Stimulated activated CD8-positive, alpha-beta memory T cell treated with anti-CD3 and anti-CD28 coated beads, Interleukin-12 subunit alpha, Interleukin-12 subunit beta, amount 100 ng/mL, for 24 hours (primary cell): Measurements from ENCODE around the gene MBOAT1.

Experiments used
- DNase-seq: peaks from one replicate; pipeline ENCODE4 v3.0.0-alpha.2; 2020; ENCODE audit errors: extremely low read depth

The MBOAT1 gene

DNA sequence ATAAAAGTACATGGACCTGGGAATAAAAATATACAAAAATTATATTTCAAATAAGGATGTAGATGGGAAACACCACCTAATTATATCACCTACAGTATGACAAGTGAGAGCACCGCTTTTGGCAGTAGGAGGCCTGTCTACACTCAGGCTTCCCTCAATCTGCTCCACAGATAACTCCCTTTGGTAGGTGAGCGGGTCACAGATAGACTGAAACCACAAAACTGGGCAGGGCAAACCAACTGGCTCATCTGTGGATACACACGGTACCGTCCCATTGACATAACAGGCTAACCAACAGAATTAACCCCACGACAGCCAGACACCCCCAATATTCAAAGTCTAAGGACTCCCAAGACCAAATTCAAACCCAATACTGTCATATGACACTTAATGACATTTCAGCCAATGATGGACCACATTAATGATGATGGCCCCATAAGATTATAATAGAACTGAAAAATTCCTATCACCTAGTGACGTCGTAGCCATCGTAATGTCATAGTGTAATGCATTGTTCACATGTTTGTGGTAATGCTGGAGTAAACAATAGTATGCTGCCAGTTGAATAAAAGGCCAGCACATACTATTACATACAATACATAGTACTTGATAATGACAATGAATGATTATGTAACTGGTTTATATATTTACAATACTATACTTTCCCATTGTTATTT is 109.7 kb downstream of the MBOAT1 start:
- DNase-seq: no peak

GRCh38 chr6:20099156-20099555 is 113.1 kb downstream of the MBOAT1 start:
- DNase-seq: no peak

DNA sequence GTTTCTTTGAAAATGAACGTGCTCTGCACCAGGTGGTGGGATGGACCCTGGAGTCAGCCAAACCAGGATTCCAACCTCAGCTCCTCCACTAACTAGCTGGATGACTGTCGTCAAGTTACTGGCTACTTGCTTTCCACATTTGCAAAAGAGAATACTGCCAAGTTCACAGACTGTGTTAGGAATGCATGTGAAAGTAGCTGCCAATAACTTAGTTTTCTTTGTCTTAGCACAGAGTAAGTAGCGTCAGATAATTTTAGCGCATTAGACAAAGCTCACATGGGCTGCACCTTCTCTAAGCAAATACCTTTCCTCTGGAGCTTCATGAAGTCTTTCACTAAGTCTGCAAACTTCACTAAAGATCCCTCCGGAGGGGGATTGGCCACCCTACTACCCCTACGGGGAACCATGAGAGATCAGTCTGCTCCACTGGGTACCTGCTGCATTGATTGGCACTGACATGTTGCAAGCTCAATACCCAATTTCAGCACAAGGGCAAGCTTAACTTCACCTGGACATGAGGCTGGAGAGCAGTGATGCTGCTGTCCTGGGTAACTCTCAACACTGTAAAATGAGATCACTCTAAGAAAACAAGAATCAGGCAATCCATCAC is 113.9 kb downstream of the MBOAT1 start:
- no peak for DNase-seq

DNA sequence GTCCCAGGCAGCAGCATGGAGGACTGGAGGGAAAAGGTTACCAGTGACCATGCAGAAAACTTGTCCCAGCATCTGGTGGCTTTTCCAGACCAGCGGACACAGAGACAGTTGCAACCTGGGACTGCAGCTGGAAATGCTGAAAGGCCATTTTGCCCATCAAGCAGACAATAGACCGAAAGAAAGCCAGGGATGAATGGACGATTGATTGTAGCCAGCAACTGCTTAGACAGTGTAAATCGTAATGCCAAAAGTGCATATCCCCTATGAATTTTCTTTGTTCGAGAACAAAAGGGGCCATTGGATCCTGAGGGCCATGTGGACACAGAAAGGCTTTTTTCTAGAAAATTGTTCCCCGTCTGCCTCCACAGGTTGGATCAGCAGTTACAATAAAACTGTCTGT is 115.7 kb downstream of the MBOAT1 start:
- DNase-seq: no peak

DNA sequence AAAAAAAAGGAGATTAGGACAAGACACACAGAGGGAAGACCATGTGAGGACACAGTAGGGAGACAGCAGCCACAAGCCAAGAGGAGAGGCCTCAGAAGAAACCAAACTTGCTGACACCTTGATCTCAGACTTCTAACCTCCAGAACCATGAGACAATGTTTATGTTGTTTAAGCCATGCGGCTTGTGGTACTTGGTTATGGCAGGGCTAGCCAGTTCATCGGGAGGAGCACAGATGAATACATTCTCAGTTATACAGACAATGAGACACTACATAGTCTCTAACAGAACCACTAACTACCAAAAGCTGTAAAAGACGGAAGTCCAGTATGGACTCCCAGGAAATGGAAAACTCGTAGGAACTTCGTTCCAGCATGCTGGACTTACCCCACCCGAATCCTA is 116.8 kb downstream of the MBOAT1 start:
- no peak for DNase-seq

DNA sequence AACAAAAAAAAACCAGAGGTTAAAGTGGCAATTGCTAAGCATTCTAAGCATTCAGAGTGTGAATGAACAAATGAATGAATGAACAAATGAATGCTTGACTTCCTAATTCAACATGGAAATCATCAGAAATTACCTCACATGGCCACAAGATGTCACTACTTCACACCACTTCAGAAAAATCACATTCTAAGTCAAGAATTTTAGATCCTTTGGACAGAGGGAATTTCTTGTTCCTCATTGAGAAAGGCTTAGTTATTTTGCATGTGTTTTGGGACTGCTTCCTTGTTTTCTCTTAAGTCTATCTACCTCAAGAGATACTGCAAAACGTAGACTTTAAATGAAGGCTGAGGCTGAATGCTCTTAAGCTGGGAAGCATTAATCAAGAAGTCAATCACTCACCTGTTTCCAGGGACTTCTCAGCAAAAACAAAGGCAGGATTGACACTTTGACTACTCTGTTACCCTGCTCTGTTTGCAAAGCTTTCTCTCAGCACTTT is 120.2 kb downstream of the MBOAT1 start:
- no peak for DNase-seq

- DNase-seq: no peak
Observed at GRCh38 chr6:20086992-20087391, 125.3 kb downstream of the MBOAT1 start.

DNA sequence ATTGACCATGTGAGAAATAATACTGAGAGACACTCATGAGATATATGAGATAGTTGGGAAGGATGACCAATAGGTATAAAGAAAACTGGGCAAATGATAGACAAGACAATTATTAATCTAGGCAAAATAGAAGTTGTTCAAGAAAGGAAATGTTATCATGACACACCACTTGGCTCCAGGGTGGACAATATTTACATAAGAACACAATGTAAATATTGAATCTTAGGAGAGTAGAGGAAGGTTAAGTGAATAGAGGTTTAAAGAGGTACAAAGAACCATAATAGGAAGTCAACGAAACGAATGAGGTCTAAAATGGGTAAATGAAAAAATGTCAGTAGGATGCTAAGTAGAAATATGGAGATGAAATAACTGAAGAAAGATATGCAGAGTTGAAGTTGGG is 126.5 kb downstream of the MBOAT1 start:
- DNase-seq: no peak

- no peak for DNase-seq
Observed at GRCh38 chr6:20084411-20084810, 127.9 kb downstream of the MBOAT1 start.

DNA sequence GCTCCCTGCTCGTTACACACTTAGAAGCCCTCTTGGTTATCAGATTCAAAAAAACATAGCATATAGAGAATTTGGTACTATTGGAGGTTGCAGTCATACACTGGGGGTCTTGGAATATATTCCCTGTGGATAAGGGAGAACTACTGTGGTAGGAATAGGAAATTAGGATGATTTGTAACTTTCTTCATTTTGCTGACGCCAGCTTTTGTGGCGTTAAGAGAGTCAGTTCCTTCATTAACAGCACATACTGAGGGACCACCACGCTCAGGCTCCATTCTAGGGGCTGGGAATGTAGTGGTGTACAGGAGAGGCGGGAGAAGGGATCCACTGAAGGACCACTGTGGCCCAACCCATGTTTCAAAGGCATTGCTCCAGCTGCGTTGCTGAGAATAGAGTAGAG is 140.3 kb downstream of the MBOAT1 start:
- no peak for DNase-seq

DNA sequence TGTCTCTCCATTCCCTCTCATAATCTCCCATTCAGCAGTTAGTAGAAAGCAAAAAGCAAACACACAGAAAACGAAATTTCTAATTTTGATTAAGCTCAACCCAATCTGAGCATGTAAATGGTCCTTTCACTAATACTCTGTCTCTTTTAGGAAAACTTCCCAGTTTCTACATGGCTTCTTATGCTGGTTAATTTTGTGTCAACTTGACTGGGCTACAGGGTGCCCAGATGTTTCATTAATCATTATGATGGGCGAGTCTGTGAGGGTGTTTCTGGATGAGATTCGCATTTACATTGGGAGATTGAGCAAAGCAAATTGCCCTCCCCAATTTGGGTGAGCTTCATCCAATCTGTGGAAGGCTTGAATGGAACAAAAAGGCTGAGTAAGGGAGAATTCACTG is 142.2 kb downstream of the MBOAT1 start:
- DNase-seq: no peak

DNA sequence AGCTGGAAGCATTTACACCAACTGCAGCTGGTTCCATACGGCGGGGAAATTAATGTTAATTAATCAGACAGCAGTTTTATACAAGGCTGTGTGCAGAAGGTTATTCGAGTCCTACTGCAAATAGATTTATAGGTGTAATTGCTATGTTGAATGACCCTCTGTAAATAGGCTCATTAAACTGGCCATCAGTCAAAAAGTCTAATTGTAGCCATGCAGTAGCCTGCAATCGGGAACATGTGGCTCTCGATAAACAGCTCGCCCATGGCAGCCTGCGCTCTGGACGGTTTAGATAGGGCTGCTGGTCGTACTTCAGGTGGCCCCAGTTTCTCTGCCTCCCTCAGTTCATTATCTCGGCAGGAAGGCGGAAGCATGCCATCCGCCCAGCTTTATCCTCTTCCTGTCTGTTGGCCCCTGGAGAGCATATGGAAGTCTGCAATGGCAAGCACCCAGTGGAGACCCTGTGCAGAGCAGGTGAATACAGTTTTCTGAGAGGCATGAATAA is 143.2 kb downstream of the MBOAT1 start:
- no peak for DNase-seq

DNA sequence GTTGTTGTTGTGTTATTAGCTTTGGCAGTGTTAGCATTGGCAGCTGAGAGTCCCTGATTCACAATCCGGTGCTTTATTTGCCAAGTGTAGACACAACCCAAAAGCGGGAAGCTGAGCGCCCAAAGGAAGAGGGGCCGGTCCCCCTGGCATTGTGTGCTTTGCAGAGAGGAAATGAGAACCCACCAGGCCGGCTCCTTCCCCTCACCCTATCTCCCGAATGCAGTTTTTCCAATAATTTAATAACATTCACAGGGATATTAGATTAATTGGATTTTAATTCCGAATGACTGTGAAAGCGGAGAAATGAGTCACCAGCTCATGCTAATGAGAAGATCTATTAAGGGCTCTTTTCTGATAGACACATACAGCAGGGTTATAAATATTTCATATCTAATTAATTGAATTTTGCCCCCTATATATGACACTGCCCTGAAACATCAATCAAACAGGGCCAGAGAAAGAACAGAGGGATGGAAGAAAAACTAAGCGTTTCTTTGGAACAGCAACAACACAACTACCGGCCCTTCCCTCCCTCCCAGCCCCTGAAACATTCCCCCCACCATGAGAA is 143.8 kb downstream of the MBOAT1 start:
- DNase-seq: no peak

DNA sequence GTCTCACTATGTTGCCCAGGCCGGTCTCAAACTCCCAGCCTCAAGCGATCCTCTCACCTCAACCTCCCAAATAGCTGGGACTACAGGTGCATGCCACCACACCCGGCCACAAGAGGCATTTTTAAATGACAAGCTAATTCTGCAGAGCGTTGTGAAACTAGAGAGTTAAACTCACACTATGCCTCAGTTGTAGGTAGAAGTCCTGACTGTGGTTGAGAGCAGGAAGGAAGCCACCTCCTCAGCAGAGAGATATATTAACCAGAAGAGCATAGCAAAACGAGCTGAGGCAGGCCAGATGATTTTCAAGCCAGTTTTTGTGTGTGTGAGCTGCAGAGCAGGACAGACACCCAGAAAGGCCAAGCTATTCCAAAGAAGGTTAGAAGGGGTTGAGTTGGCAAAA is 150.3 kb downstream of the MBOAT1 start:
- no peak for DNase-seq

DNA sequence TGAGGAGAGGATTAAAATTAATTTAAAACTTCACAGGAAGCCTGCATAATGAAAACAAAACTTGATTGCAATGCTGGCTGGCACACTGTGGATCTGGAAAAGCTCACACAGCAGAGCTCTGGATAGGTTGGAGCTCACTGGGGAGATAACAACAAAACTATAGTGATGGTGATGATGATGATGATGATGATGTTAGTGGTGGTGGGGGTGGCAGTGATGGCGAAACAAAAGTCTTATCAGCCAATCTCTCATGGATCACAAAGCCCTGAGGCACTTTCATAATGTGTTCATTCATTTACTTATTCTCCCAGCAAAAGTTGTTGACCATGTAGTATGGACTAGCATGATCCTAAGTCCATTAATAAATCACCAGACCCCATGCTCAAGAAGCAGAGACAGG is 152.0 kb downstream of the MBOAT1 start:
- DNase-seq: no peak

DNA sequence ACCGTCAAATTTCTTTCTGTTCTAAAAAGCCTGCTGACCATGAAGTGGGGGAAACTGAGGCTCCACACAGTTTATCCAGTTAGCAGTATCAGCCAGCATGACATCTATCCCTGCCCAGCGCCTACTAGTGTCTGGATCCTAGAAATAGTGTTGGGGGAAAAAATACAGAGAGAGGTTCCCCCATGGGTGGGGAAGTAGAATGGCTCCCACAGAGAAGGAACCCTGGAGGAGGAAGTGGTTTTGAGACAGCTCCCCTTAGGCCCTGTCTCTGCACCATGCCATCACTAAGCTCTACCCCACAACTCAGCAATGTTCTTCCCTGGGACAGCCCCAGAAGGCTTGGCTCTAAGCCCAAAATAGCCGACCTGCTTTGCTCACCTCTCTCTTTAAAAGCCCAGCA is 153.4 kb downstream of the MBOAT1 start:
- no peak for DNase-seq

DNA sequence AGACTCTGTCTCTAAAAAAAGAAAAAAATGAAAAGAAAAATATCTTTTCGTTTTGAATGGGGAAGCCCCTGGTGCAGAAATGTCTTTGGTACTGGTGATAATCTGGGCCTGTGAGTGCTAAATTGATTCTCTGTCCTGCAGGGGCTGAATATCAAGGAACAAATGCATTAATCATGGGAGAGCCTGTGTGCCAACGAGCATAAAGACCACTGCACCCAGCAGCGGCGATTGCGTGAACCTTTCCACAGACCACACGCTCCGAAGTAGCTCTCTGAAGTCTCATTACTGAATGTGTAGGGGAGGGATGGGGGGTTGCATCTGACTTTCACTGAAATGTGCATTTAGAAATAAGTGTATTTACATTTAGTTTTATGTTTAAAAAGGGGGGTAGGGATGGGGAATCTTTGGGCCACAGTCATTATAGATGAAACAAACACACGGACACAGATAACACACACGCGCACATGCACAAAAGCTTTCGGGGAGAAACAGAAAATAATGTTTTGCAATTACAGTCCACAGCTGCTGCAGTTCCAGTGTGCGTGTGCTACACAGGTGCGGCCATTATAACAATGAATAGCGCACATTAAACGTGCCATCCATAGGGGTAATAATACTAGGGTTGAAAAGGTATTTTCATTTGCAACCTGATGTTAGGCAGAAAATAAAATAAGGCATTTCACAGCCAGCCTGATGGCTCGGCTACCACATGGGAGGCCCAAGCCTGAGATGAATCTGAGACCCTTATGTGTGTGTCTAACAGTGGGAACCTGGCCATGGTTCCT is 154.0 kb downstream of the MBOAT1 start:
- DNase-seq: no peak

DNA sequence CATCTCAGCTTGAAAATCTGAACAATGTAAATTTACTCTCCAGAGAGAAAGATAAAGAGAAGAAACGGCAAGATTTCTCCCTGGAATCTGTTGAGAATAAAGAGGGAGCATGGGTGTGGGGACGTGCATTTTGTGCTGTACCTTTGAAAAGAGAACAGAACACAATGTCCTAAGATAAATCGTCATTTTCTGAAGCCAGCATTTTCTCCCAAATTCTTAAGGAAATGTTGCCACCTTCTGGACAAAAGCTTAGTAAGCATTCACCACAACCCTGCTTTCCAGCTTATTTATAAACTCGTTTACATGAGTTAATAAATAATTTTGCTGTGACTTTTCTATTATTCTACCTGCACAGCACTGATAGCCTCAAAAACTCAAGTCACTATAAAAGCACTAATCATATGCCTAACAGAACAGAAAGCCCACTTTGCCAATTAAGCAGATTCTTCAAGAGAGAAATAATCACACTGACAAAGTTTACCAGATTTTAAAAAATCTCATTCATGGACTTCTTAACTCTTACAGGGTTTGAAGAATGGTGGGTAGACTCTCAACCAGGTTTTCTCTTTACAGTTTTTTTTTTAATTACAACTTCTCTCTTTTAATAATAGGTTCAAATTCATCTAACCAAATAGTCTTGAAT is 155.8 kb downstream of the MBOAT1 start:
- no peak for DNase-seq

GRCh38 chr6:20055916-20056315 is 156.4 kb downstream of the MBOAT1 start:
- no peak for DNase-seq
